Endothelial cell of umbilical vein (primary cell): ENCODE measurements around the gene FXYD6. TPM values are rescaled to one million over a fixed set of nuclear protein-coding genes. Genes with fewer than 3 reads are reported as not detected.

Source experiments
- BruUV-seq: library from RNA; stranded (reverse); fragments of 400-500 nt; replicated peaks from 2 replicates; lab custom pipeline; 2021; lab: Mats Ljungman, UMichigan
- CTCF ChIA-PET: fragments of 300-600, 350-600 bp; sonication (Branson Sonifier 250); formaldehyde crosslinking; loops from one replicate; lab custom pipeline; 2021; ENCODE audit warnings: antibody characterized with exemption, inconsistent platforms; lab: Charles Lee
- POLR2A ChIA-PET: fragments of 300-600, 350-600 bp; sonication (Branson Sonifier 250); formaldehyde crosslinking; loops from one replicate; lab custom pipeline; 2021; ENCODE audit warnings: antibody characterized with exemption, inconsistent platforms; lab: Charles Lee
- DNase-seq: peaks from one replicate; pipeline ENCODE4 v3.0.0-alpha.2; 2011; ENCODE audit warnings: low read depth, low spot score
- FAIRE-seq: peaks from 2 replicates; lab custom pipeline; 2011; peaks lifted over from hg19 to GRCh38; lab: Jason Lieb, UNC
- H2AFZ ChIP-seq: 2 replicates; pipeline ENCODE4 v1.6.0; 2012; ENCODE audit warnings: low read depth, low read length, control low read depth, inconsistent platforms
- H3K27ac ChIP-seq: 2 replicates; pipeline ENCODE4 v1.5.1; 2011; ENCODE audit warnings: low read depth, mild to moderate bottlenecking, control low read depth, low read length, moderate library complexity; ENCODE audit not compliant: insufficient read depth
- H3K27me3 ChIP-seq, 2 experiments: 2 replicates each; pipeline versions ENCODE4 v1.6.0 to v1.6.1; 2011; ENCODE audit warnings: low read length in 2 of 2, mixed read lengths in 1 of 2; ENCODE audit not compliant: control insufficient read depth in 2 of 2, insufficient read depth in 2 of 2
- H3K36me3 ChIP-seq, 2 experiments: 2 replicates in 1 of 2; 3 replicates in 1 of 2; pipeline ENCODE4 v1.5.1; 2011; ENCODE audit warnings: low read length in 2 of 2, mild to moderate bottlenecking in 1 of 2, moderate library complexity in 1 of 2; ENCODE audit not compliant: control insufficient read depth in 2 of 2, insufficient read depth in 2 of 2; ENCODE audit errors: extremely low read depth in 1 of 2
- H3K4me1 ChIP-seq: 3 replicates; pipeline ENCODE4 v1.5.1; 2011; ENCODE audit warnings: mild to moderate bottlenecking, low read length; ENCODE audit not compliant: control insufficient read depth, insufficient read depth; ENCODE audit errors: extremely low read depth
- H3K4me2 ChIP-seq: 2 replicates; pipeline ENCODE4 v1.6.1; 2011; ENCODE audit warnings: low read length, control low read depth, mixed read lengths; ENCODE audit not compliant: insufficient read depth
- H3K4me3 ChIP-seq, 3 experiments: fragments of 200-600 bp in 1 of 3; sonication (generic), shearing (Covaris generic) in 1 of 3; replicated peaks in 1 of 3; 2 replicates each; pipeline ENCODE4 v1.5.1; 2011 to 2016; ENCODE audit warnings: control low read depth in 3 of 3, low read length in 3 of 3, mild to moderate bottlenecking in 2 of 3, inconsistent platforms in 1 of 3, low read depth in 1 of 3, moderate library complexity in 1 of 3; ENCODE audit not compliant: insufficient read depth in 1 of 3
- H3K79me2 ChIP-seq: 2 replicates; pipeline ENCODE4 v1.6.0; 2012; ENCODE audit warnings: low read length, inconsistent platforms; ENCODE audit not compliant: control insufficient read depth, insufficient read depth
- H3K9ac ChIP-seq: replicated peaks from 2 replicates; pipeline ENCODE3; 2011; ENCODE audit warnings: low read length, control low read depth; ENCODE audit not compliant: insufficient read depth; ENCODE audit errors: extremely low read depth
- H3K9me1 ChIP-seq: replicated peaks from 3 replicates; pipeline ENCODE4 v1.6.0; 2011; ENCODE audit warnings: mild to moderate bottlenecking, low read length; ENCODE audit not compliant: control insufficient read depth, insufficient read depth; ENCODE audit errors: extremely low read depth
- H3K9me3 ChIP-seq: replicated peaks from 2 replicates; pipeline ENCODE4 v1.5.1; 2012; ENCODE audit warnings: low read length, inconsistent platforms; ENCODE audit not compliant: control insufficient read depth, insufficient read depth
- H4K20me1 ChIP-seq: replicated peaks from 2 replicates; pipeline ENCODE3; 2011; ENCODE audit warnings: mild to moderate bottlenecking, low read length; ENCODE audit not compliant: control insufficient read depth, insufficient read depth; ENCODE audit errors: extremely low read depth
- EZH2 ChIP-seq: IDR thresholded peaks from 2 replicates; pipeline ENCODE4 v1.6.1; 2012; ENCODE audit warnings: borderline replicate concordance, low read depth, mild to moderate bottlenecking, moderate library complexity, low read length, inconsistent platforms; ENCODE audit not compliant: severe bottlenecking
- FOS ChIP-seq: IDR thresholded peaks from 2 replicates; pipeline ENCODE4 v1.6.1; 2011; ENCODE audit warnings: mild to moderate bottlenecking, low read length, moderate library complexity, borderline replicate concordance; ENCODE audit not compliant: insufficient read depth
- GATA2 ChIP-seq: IDR thresholded peaks from 2 replicates; pipeline ENCODE4 v1.7.0; 2011; ENCODE audit warnings: low read depth, mild to moderate bottlenecking, moderate library complexity, mixed read lengths, low read length; ENCODE audit not compliant: insufficient read length, insufficient read depth
- JUN ChIP-seq: IDR thresholded peaks from 2 replicates; pipeline ENCODE4 v1.6.1; 2011; ENCODE audit warnings: borderline replicate concordance, low read depth; ENCODE audit not compliant: insufficient read length, insufficient read depth
- MYC ChIP-seq: IDR thresholded peaks from one replicate; pipeline ENCODE4 v1.6.1; 2011; ENCODE audit warnings: mild to moderate bottlenecking, low read depth, low read length
- POLR2A ChIP-seq: IDR thresholded peaks from 2 replicates; pipeline ENCODE4 v1.6.1; 2012; ENCODE audit warnings: low read depth, mild to moderate bottlenecking, control low read depth, low read length
- POLR2AphosphoS5 ChIP-seq: IDR thresholded peaks from 2 replicates; pipeline ENCODE4 v1.6.1; 2012; ENCODE audit warnings: low read depth, mild to moderate bottlenecking, control low read depth, low read length, moderate library complexity; ENCODE audit not compliant: insufficient read depth
- dilution Hi-C: fragments of 300-500 bp; cut with MboI; formaldehyde crosslinking; loops from one replicate; pipeline ENCODE4 v1.15.0; 2019; ENCODE audit warnings: low sequenced_read_pairs; ENCODE audit not compliant: extremely low pct_ligation_motif_present
- intact Hi-C: fragments of 100-400 bp; cut with micrococcal nuclease; formaldehyde crosslinking; loops from one replicate; pipeline ENCODE4 v1.10.0; 2022
- polyA plus RNA-seq, 4 experiments: library from polyadenylated mRNA; depleted of rRNA in 3 of 4; stranded (reverse) in 3 of 4; unstranded in 1 of 4; fragments of >200 nt; gene quantifications; 2 replicates each; pipeline versions ENCODE4 v1.2.1 to v1.2.3, GENCODE V29; 2011 to 2012; ENCODE audit warnings: missing spikeins in 1 of 4
- total RNA-seq: library from RNA; stranded (reverse); gene quantifications from 2 replicates; pipeline ENCODE4 v1.2.3, GENCODE V29; 2021
- TF ChIP-seq, protein P1 (sequence below): IDR thresholded peaks from 2 replicates; pipeline ENCODE4 v1.6.1; 2011; ENCODE audit not compliant: insufficient read depth, insufficient read length
- TF ChIP-seq, protein P2 (sequence below), 2 donors: IDR thresholded peaks; 1 replicate in 1 of 2; 2 replicates in 1 of 2; pipeline ENCODE4 v1.5.1; 2011; ENCODE audit warnings: low read length in 2 of 2, mild to moderate bottlenecking in 2 of 2, moderate library complexity in 2 of 2, control low read depth in 1 of 2, inconsistent platforms in 1 of 2, low read depth in 1 of 2; ENCODE audit not compliant: insufficient read depth in 1 of 2; ENCODE audit errors: extremely low read depth in 1 of 2

The FXYD6 gene
- total and polyA plus RNA-seq, 2 donors (not counting 3 experiments of a cell fraction or from before 2014, with no cell fraction given): 1.4 to 8.7 TPM

DNA sequence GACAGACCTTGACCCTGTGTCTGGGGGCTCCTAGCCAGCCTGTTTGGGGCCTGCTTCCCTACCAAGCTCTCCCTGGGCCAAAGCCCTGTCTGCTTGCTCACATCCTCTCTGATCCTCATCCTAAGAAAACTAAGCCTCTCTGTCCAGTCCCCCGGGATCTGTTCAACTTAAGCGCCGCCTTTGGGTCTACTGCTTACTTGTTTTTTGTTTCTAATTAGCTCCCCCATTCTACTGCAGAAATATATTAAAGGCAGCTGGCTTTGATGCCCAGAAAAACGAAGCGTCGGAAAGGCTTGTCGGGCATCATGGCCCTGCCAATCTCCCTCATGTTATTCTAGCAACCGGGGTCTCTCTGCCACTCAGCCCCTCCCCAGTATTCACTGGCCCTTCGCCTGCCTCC is 82.9 kb downstream of the FXYD6 start:
- Histone ChIP-seq H2AFZ (no peak overlapping the region), H3K36me3 (no peaks in the 10 kb centered on the region), H3K27me3 (peaks cover 35 to 41% of the 10 kb centered on the region in 2 experiments), H3K9ac (no peak overlapping the region), H3K4me1 (no peaks in the 10 kb centered on the region), H3K4me2 (no peak overlapping the region), H4K20me1 (no peaks in the 10 kb centered on the region), H3K9me1 (no peaks in the 10 kb centered on the region), H3K9me3 (no peaks in the 10 kb centered on the region), H3K4me3 (no peak overlapping the region), H3K79me2 (no peaks in the 10 kb centered on the region), H3K27ac (no peak overlapping the region)
- dilution Hi-C loops (no loop called here), intact Hi-C loops (no loop called here)
- no peak for DNase-seq
- FAIRE-seq: no peak
- POLR2A ChIA-PET: no interaction called here
- BruUV-seq: no TSS peak
- TF ChIP-seq POLR2AphosphoS5 (no peak), EZH2 (no peak), MYC (no peak), POLR2A (no peak), FOS (no peak), GATA2 (no peak), JUN (no peak)
- TF ChIP-seq, protein P1, sequence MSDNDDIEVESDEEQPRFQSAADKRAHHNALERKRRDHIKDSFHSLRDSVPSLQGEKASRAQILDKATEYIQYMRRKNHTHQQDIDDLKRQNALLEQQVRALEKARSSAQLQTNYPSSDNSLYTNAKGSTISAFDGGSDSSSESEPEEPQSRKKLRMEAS: no peak
- TF ChIP-seq, protein P2, sequence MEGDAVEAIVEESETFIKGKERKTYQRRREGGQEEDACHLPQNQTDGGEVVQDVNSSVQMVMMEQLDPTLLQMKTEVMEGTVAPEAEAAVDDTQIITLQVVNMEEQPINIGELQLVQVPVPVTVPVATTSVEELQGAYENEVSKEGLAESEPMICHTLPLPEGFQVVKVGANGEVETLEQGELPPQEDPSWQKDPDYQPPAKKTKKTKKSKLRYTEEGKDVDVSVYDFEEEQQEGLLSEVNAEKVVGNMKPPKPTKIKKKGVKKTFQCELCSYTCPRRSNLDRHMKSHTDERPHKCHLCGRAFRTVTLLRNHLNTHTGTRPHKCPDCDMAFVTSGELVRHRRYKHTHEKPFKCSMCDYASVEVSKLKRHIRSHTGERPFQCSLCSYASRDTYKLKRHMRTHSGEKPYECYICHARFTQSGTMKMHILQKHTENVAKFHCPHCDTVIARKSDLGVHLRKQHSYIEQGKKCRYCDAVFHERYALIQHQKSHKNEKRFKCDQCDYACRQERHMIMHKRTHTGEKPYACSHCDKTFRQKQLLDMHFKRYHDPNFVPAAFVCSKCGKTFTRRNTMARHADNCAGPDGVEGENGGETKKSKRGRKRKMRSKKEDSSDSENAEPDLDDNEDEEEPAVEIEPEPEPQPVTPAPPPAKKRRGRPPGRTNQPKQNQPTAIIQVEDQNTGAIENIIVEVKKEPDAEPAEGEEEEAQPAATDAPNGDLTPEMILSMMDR (IDR thresholded peaks at IDR 0.05; ENCODE audit: extremely low read depth in 1 of 2, insufficient read depth in 1 of 2, low read depth in 1 of 2, low read length in 2 of 2): no peak
- CTCF ChIA-PET: interaction anchor here (1.2 to 2.1 kb wide), 2 partner anchors 15 to 260 kb away, joined by 4 to 10 read pairs; no protein-coding TSS in a partner anchor
